GM21381 (cell line): ENCODE data around the gene PRR15L.

Experiments used
- ATAC-seq: cut with Tn5 transposase; IDR thresholded peaks from one replicate; pipeline ENCODE4 v1.9.1; 2021; ENCODE audit warnings: mild to moderate bottlenecking, moderate library complexity; ENCODE audit not compliant: unreplicated experiment

PRR15L gene

DNA sequence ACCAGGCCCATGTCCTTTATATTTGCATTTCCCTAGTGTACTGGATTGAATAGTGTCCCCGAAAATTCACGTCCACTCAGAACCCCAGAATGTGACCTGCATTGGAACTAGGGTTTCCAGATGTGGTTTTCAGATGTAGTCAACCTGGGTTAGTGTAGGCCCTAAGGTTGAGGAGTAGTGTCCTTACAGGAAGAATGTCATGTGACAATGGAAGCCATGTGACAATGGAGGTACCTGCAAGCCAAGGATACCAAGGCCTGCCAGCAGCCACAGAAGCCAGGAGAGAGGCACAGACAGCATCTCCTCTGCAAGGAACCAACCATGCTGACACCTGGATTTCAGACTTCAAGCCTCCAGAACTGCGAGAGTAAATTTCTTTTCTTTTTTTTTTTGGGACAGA, 5.2 kb upstream of the PRR15L start:
- no peak for ATAC-seq

DNA sequence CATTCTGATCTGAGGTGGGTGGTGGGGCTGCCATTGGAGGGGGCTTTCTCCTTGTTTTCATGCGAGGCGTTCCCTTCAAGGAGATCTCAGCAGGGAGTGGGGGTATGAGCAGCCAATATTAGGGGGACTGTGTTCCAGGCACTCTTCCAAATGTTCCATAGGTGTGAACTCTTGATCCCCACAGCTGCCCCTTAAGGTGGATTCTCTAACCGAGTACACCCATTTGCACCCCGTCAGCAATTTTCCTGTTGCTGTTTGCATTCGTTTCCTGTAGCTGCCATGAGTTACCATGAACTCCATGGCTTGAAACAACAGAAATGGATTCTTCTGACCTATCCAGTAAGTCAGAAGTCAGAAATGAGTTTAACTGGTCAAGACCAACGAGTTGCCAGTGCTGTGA, 3.7 kb upstream of the PRR15L start:
- ATAC-seq = no peak

DNA sequence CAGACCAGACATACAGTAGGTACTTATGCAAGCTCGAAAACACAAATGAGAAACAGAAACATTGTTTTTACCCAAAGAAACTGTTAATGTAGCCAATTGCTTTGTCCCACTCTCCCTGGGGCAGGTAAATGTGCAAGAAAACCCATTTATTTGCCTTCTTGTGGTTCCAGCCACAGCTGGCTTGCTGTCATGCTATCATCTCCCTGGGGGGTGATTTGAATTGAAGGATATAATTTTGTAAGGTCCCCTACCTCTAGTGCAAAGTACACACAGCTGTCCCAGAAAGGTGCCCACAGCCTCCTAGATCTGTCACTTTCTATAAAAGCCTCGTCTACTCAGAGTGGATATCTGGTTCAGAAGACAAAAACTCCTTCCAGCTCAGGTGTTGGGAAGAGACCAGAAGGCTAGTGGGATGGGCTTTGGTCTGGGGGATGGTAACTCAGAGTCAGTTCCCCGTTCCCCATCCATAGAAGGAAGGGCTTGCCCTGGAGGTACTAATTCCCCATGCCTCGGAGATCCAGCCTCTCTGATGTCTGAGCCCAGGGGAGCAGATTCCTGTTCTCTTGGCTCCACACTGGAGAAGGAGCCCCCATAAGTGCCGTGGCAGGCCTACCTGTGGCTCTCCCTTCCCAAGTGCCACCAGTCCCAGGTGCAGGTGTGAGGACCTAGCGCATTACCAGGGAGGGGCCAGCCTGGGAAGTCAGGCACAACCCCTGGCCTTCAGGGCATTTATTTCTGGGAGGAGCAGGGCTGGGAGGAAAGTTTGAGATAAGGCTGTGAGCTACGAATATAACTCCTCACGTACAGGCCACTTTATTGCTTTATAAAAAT, 2.4 kb upstream of the PRR15L start:
- ATAC-seq = no peak

DNA sequence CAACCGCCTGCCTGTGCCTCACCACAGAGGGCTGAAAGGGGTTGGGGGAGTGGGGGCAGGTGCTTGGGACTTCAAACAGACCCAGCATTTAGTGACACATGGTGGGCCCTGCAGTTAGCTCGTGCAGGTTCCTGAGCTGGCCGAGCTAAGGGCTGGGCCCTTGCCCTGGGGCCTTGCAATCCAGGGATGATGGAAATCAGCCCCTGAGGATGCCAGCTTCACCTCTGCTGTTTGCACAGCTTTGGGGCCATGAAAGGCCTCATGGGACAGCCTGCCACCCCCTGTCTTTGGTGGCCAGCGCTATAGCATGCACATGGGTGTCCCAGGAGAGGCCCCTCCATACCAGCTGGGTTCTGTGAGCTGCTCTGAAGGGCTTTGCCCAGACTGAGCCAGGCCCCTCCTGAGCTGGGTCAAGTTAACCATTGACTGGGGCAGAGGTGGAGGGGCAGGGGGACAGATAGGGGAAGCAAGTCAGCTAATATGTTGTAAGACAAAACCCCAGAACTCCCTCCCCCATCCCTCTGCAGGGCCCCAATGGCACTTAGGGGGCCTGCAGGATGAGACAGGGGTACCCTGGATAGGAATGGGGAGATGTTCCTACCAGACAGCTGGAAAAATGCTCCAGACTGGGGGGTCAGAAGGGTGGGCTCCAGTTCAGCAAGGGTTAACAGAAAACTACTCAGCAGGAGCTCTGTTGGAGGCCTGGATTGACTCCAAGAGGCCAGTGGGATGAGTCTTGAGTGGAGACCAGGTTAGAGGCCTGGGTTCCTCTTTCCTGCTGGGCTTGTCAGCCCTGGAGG, 692 bp downstream of the PRR15L start:
- ATAC-seq = no peak

DNA sequence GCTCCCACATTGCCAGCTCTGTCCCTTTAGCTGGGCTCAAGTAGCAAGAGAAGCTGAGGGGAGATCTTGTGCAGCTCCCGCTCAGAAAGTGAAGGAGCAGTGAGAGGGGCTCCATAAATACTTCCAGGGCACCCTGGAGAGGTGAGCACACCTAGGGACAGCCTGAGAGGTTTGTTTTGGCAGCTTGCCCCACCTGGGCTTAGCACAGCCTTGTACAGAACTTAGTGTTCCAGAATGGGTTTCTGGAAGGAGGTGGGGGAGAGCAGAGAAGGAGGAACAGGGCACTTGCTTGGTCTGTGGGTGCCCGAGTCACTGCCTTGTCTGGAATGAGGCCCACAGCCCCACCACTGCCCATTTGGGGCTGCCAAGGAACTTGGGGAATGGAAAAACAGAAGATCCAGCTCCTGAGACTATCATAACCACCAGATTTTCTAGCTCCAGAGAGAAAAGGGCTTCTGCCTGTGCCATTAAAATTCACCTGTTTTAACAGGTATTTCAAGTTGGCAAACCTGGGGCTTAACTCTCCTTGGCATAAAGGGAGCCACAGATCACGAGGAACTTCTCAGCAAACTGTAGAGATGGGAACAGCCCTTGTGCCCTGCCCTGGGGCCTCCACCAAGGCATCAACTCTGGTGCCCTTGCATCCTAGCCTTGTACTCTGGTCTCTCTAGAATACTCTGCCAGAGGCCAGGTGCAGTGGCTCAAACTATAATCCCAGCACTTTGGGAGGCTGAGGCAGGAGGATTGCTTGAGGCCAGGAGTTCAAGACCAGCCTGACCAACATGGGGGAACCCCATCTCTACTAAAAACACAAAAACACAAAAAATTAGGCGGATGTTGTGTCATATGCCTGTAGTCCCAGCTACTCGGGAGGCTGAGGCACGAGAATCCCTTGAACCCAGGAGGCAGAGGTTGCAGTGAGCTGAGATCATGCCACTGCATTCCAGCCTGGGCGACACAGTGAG, 1.9 kb downstream of the PRR15L start:
- no peak for ATAC-seq

DNA sequence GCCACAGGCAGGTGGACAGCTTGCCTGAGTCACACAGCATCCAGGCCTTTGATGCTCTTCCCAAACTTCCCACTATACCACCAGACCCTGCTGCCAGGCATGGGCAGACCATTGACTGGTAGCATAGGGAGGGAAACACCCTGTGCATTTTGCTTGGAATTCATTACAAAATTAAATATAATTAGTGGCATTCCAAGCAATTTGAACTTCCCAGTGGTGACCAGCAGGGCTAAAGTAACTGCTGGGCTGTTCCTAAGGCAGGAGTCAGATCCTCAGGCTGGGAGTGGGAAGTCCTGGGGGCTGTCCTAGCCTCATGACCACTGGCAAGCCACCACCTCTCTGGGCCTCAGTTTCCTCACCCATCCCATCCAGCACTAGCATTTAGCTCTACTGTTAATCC, 3.8 kb downstream of the PRR15L start:
- ATAC-seq = no peak

DNA sequence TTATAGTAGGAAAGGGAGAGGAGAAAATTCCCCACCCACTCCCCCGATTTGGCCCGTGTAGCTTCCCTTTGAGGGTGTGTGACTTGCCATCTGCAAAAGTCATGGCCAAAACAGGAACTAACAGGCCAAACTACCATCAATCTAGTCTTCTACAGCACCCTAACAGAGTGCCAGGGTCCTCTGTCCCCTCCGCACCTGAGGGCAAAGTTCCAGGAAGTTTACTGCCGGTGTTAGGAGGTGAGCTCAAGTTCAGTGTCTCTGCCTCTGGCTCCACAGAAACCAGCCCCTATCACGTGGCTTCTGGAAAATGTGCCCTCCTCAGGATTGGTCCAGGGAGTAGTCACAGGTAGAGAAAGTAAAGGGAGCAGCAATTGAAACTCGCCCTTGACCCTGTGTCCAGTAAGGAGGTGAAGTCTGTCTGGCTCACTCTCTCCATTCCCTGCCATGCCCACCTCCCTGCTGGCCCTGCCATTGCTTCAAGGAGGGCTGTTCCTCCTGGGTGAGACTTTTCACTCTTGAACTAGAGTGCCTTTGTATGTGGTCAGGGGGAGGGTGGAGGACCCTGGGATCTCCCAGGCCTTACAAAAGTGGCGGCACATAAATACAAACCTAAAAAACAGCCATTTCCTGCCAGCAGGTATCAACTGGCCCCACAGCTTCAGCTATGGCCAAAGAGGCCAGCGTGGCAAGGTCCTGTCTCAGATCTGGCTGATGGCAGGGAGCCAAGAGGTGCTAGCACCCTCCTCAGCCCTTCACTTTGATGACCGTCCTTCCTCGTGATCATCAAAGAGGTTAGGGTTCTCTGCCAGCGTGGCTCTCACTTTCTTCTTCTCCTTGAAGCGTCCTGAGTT, 5.3 kb downstream of the PRR15L start:
- ATAC-seq = no peak

DNA sequence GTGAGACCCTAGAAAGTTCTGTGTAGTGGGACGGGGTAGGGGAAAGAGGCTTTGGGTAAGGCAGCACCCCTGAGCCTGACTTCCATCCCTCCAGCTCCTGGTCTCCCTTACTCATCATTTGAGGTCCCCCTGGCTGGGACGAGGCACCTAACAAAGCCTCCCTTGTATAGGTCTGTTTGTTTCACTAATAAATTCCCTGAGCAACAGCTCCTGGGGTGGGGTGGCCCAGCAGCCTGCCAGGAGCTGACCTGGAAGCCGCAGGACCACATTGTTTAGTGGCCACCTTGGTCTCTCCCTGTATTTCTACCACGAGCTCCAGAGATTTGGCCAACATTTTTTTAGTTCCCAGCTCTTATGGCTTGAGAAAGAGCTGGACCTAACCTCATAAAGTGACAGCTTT, 7.2 kb downstream of the PRR15L start:
- ATAC-seq = no peak

DNA sequence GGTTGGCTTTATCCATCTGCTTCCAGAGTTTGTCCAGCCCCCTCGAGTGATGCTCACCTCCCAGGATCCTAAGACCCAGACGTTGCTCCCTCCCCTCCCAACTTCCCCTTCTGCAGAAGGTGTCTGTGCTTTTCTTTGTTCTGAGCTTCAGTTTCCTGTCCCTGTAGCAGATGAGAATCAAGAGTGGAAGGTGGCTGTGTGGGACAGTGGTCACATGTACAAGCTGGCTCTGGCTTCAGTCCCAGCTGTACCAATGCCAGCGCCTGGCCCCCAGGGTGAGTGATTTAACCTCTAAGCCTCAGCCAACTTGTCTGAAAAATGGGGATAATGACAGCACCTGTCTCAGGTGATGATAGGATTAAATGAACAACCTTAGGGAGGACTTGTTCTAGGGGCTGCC, 7.7 kb downstream of the PRR15L start:
- ATAC-seq = no peak

DNA sequence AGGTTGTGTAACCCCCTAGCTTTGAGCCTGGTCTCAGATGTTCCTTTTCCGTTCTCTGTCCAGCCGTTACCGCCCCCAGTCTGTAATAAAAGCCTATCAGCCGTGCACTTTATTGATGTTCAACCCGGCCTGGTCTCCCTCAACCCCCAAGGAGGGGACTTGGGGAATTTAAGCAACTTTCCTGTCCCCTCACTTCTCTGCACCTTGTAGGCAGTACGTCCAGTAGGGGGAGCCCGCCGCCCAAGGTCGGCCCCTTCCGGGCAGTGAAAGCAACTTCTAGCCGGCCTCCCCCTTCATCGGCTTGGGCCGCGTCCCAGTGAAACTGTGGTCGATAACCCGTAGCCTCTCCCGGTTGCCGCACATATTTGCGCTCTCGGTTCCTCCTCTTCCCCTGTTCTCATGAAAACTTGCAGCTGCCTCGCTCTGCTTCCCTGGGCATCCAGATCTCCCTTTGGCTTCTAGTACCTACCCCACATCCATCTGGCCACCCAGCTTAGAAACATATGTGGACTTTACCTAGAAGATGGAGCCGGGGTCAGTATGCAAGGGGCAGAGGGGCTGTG, 8.4 kb downstream of the PRR15L start:
- ATAC-seq = no peak

DNA sequence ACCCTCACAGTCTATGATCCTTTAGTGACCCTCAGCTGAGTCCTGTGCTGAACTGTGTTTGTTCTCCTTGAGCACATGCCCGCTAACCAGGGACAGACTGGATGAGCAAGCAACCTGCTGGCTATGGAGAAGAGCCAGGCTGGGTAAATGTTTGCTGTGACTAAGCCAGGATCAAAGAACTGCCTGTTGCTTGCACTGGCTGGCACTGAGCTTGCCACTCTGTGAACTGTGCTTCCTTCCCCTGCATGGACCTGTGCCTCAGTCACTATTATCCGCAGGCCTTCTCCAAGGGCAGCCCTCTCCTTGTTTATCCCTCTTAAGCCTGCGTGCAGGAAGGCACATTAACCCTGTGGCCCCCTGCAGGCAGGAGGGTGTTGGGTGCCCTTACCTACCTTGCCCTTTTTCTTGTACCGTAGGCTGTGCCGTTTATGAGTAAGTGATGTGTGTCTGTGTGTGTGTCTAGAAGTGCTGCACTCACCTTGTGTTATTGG, 8.9 kb downstream of the PRR15L start:
- ATAC-seq = no peak

DNA sequence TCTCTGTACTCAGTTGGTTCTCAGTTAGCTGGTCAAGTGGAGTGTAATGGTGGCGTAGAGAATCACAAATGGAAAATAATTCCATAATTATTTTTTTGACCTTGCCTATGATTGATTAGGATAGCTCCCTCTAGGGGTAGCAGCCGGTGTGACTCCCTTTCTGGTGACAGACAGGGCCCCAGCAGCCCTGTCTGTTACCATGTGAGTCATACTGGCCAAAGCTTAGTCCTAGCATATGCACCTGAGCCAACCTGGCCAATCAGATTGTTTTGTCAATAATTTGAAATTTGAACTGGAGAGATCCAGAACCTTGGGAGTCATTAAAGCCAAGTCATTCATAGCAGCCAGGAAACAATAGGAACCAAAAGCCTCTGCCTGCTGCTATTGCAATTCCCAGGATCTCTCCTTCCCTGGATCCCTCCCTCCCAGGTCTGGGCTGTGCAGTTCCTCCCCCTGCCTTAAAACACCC, 10.7 kb downstream of the PRR15L start:
- no peak for ATAC-seq

DNA sequence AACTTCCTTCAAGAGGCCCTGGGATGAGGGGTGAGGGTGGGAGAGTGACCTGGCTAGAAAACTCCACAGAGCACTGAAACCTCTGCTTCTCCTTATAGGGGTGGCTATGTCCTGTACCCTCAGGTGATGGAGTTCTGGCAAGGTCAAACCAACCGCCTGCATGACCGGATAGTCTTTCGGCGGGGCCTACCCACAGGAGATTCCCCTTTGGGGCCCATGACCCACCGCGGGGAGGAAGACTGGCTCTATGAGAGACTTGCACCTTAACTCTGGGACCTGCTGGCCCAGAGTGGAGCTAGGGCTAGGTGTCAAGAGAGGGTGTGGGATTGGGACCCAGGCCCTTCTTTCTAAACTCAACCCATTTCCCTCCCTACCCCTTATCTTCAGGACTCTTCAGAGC, 11.2 kb downstream of the PRR15L start:
- no peak for ATAC-seq

DNA sequence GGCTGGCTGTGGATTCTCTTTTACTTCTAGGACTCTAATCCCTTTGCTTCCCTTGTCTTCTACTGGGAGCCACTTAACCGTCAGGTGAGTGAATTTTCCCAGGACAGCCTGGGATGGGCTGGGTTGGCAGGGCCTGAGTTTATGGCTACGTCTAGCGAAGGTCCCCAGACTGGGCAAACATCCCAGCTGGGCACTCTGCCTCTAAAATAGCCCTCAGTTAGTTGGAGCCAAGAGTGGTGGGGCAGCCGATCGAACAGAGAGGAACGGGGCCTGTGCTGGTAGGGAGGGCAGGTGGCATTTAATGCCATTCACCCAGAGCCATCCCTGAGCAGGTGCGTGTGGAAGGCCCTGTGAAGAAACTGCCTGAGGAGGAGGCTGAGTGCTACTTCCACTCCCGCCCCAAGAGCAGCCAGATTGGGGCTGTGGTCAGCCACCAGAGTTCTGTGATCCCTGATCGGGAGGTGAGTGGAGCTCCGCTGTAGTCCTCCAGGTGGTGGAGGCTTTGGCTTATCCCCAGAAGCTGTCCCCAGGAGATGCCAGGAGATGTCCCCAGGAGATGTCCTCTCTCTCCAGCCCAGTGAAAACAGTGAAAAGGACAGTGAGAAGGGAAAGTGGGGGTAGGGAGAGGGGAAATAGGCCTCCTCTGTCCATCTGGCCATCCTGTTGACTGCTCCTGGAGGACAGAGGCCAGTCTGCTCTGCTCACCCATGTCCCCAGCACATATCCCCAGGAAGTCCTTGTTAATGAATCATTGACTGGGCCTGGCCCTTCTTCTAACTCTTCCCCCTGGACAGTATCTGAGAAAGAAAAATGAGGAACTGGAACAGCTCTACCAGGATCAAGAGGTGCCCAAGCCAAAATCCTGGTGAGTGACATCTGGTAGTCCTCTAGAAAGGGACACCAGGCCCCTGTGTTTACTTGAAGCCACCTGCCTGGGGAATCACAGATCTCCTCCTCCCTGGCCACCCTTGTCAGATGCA, 11.9 kb downstream of the PRR15L start:
- ATAC-seq = no peak

DNA sequence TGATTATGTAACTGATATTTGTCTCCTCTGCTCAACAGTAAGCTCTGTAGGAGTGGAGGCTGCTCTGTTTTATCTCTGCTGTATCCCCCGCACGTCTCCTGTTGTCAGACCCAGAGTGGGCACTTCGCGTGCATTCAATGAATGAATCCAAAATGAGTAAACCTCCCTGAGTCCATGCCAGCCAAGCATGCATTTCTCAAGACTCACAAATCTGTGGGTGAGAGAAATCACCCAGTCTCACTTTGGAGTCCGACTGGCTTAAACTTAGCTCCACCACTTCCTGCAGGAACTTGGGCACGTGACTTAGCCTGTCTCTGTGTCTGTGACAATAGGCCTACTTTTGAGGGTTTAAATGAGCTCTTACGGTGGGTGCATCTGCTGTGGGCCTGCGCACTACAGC, 12.6 kb downstream of the PRR15L start:
- no peak for ATAC-seq

DNA sequence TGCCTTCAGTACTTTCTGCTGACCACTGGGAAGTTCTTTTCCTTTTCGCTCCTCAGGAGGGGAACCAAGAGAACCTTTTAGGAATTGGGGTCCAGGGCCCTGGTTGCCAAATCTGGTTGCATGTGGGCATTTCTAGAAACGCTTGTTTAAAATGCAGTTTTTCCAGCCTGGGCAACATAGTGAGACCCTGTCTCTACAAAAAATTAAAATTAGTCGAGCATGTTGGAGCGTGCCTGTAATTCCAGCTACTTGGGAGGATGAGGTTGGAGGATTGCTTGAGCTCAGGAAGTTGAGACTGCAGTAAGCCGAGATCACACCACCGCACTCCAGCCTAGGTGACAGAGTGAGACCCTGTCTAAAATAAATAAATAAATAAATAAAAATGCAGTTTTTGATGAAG, 15.1 kb downstream of the PRR15L start:
- no peak for ATAC-seq

DNA sequence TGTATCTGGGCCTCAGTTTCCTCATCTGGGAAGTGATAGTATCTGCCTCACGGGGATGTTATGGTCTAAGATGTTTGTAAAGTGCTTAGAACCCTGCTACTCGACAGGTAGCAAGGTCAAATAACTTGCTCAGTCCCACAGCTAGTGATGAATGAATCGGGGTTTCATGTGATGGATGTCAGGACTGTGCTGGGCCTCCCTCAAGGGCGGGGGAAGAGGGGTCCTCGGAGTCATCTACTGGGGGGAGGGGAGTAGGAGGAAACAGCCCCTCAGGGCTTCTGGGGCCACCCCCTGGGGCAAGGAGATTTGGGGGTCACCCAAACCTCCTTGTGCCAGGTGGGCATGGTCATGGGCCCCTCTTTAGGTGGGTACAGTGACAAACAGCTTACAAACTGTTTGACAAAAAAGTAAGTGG, 15.6 kb downstream of the PRR15L start:
- no peak for ATAC-seq
